Spleen (tissue), 11 donors: ENCODE results near the gene CLASP1. TPM values are rescaled to one million over a fixed set of nuclear protein-coding genes. Genes with fewer than 3 reads are reported as not detected.
"Not testable (repeated sequence)": the region's sequence is repeated elsewhere in the genome, so short reads cannot be mapped to it uniquely, and the experiment has no call there.

ENCODE experiments used
- DNase-seq: peaks from one replicate; pipeline ENCODE4 v3.0.0-alpha.2; 2020
- H3K27ac ChIP-seq, 8 donors: fragments of 200-600 bp; sonication (generic) in 7 of 8; 1 replicate in 4 of 8; 2 replicates in 4 of 8; pipeline versions ENCODE4 v1.5.0 to v1.8.0; 2016 to 2021; ENCODE audit warnings: inconsistent platforms in 4 of 8, mild to moderate bottlenecking in 4 of 8, moderate library complexity in 1 of 8
- H3K27me3 ChIP-seq, 7 donors: fragments of 200-600 bp; sonication (generic) in 6 of 7; replicated peaks in 1 of 7; 1 replicate in 4 of 7; 2 replicates in 3 of 7; pipeline versions ENCODE4 v1.5.0 to v1.8.0; 2016 to 2021; ENCODE audit warnings: inconsistent platforms in 3 of 7, mild to moderate bottlenecking in 1 of 7
- H3K36me3 ChIP-seq, 6 donors: fragments of 200-600 bp; sonication (generic) in 5 of 6; 1 replicate in 4 of 6; 2 replicates in 2 of 6; pipeline versions ENCODE4 v1.5.0 to v1.8.0; 2016 to 2021; ENCODE audit warnings: inconsistent platforms in 2 of 6
- H3K4me1 ChIP-seq, 6 donors: fragments of 200-600 bp; sonication (generic) in 5 of 6; 1 replicate in 3 of 6; 2 replicates in 3 of 6; pipeline versions ENCODE4 v1.5.0 to v1.8.0; 2016 to 2021; ENCODE audit warnings: inconsistent platforms in 3 of 6
- H3K4me3 ChIP-seq, 8 donors: fragments of 200-600 bp; sonication (generic) in 7 of 8; 1 replicate in 4 of 8; 2 replicates in 4 of 8; pipeline versions ENCODE4 v1.5.0 to v1.8.0; 2016 to 2021; ENCODE audit warnings: inconsistent platforms in 4 of 8, mild to moderate bottlenecking in 4 of 8, moderate library complexity in 2 of 8
- H3K9me3 ChIP-seq, 8 donors: fragments of 200-600 bp; sonication (generic) in 7 of 8; 1 replicate in 4 of 8; 2 replicates in 4 of 8; pipeline versions ENCODE4 v1.5.0 to v1.8.0; 2016 to 2021; ENCODE audit warnings: inconsistent platforms in 4 of 8
- CTCF ChIP-seq, 11 experiments: fragments of 200-600 bp in 7 of 11; fragments of 450-650 bp in 4 of 11; sonication (generic) in 4 of 11; IDR thresholded peaks in 8 of 11; conservative IDR thresholded peaks in 3 of 11; 1 replicate in 7 of 11; 2 replicates in 4 of 11; pipeline versions ENCODE4 v1.4.0 to v1.8.0; 2016 to 2021; ENCODE audit warnings: antibody characterized with exemption in 11 of 11, inconsistent platforms in 4 of 11, mild to moderate bottlenecking in 1 of 11
- POLR2A ChIP-seq, 3 donors: fragments of 450-650 bp; IDR thresholded peaks; one replicate each; pipeline ENCODE4 v1.5.1; 2017; ENCODE audit warnings: antibody characterized with exemption in 3 of 3, mild to moderate bottlenecking in 1 of 3
- POLR2AphosphoS5 ChIP-seq, 3 donors: sonication (generic); formaldehyde crosslinking; IDR thresholded peaks; one replicate each; pipeline ENCODE4 v1.5.1; 2017; ENCODE audit warnings: antibody characterized with exemption in 3 of 3
- WGBS, 5 donors: extraction: QIAGEN DNeasy Blood & Tissue Kit in 3 of 5; methylation state at CpG; one replicate each; pipeline versions ENCODE4 v1.1.5 to v1.1.7; 2013 to 2018; 5-methylcytosine and 5-hydroxymethylcytosine counted together
- intact Hi-C: fragments of 100-400 bp; cut with DNase I; formaldehyde crosslinking; loops from one replicate; pipeline ENCODE4 v1.15.0; 2023; ENCODE audit warnings: low total_unique reads
- polyA plus RNA-seq, 3 donors: library from polyadenylated mRNA; stranded (reverse); fragments of 200-250 nt; gene quantifications; one replicate each; pipeline ENCODE4 v1.2.1, GENCODE V29; 2013
- total RNA-seq, 7 donors: library from RNA; depleted of rRNA in 3 of 7; stranded (reverse); fragments of >200 nt in 3 of 7; fragmentation: NEBNext Ultra II Directional in 4 of 7; extraction: Animal tissue kit (Norgen Biotek cat#: 25700) in 4 of 7; gene quantifications; one replicate each; pipeline versions ENCODE4 v1.1.0 to v1.2.1, GENCODE V29; 2016 to 2021
- donor health status: healthy with polysubstance abuse.
- donor health status: DM: no; HTN: no; CAD: no; lungs with moderate emphysema.
- donor health status: DM: no; HTN: no; CAD: no.
- donor health status: Bipolar disorder and iron deficiency.
- donor health status: healthy.
- donor health status: DM: no; HTN: no; CAD: no.
- donor health status: DM: yes; HTN: yes; CAD: no.

The CLASP1 gene
- total and polyA plus RNA-seq, 10 donors, result 4.0 to 103 (median 71.7) TPM

GRCh38 chr2:121334581-121335293 lies 314.5 kb downstream of the CLASP1 start:
- DNase-seq, result peak; percentile 65
- Histone ChIP-seq H3K4me3 (no peak overlapping the region), H3K27ac (no peak overlapping the region), H3K4me1 (no peaks in the 10 kb centered on the region), H3K27me3 (no peaks in the 10 kb centered on the region), H3K36me3 (peaks cover 0 to 31% (median 14%) of the 10 kb centered on the region in 6 donors), H3K9me3 (no peaks in the 10 kb centered on the region)
- WGBS, 5 donors, result 84 to 92% (median 89%) methylated on average over 14 of the region's 14 CpGs
- intact Hi-C loops, result no loop called here
- TF ChIP-seq POLR2AphosphoS5 (IDR thresholded peaks at IDR 0.05), result peak in 2 of 3 donors; percentile 14 to 16
- TF ChIP-seq CTCF (IDR thresholded peaks at IDR 0.05 in 8 of 11, conservative IDR thresholded peaks at IDR 0.05 in 3 of 11), result no peak

DNA sequence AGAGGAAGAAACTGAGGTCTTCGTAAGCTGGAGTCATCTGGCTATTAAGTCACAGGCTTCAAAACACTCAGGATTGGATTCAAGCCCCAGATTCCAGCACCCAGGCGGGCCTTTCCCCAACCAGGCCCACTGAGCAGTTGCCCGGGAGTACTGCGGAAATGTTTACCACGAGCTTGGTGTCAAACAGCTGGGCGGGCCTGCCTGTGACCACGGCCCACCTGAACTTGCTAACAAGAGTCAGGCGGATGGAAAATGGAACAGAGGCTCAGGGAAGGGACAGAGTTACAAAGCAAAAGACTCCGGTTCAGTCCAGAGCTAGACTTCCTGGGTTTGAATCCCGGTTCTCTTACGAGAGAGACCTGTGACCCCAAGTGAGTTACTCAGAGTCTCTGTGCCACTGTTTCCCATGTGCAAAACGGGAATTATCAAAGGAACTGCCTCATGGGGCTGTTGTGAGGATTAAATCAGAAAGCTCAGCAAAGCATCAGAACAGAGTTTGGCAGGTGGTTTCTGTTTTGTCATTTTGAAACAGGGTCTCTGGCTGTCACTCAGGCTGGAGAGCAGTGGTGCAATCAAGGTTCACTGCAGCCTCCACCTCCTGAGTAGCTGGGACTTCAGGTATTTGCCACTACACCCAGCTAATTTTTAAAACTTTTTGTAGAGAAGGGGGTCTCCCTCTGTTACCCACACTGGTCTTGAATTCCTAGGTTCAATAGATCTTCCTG lies 315.3 kb downstream of the CLASP1 start:
- WGBS, 5 donors, result 67 to 80% (median 70%) methylated on average over 12 of the region's 12 CpGs
- intact Hi-C loops, result no loop called here
- DNase-seq, result peak; percentile 53
- Histone ChIP-seq H3K4me3 (no peak overlapping the region), H3K36me3 (peaks cover 0 to 24% (median 9%) of the 10 kb centered on the region in 6 donors), H3K27me3 (peaks cover 0 to 6% (median 0%) of the 10 kb centered on the region in 7 donors), H3K9me3 (no peaks in the 10 kb centered on the region), H3K4me1 (no peaks in the 10 kb centered on the region), H3K27ac (no peak overlapping the region)
- TF ChIP-seq CTCF (IDR thresholded peaks at IDR 0.05 in 8 of 11, conservative IDR thresholded peaks at IDR 0.05 in 3 of 11), result no peak
- TF ChIP-seq POLR2A (IDR thresholded peaks at IDR 0.05), result no peak
- TF ChIP-seq POLR2AphosphoS5 (IDR thresholded peaks at IDR 0.05), result no peak

DNA sequence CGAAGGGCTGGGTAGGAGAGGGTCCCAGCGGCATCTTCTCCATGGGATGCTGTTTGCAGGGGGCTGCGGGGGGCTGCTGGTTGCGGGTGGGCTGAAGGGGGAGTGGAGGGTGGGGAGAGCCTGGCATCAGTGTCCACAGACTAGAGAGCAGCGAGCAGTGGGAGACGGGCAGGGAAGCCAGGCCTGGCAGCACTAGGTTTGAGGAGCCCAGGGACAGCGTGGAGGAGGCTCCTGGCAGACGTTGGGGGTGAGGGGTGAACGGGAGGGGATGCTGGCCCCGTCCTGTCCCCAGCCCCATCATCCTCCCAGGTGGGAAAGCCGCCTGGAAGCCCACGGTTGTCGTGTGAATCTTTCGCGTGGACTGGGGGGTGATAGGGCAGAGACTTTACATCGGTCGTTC lies 316.0 kb downstream of the CLASP1 start:
- 87 to 92% (median 89%) methylated on average over 16 to 17 of the region's 17 CpGs for WGBS, 5 donors
- H3K4me1 ChIP-seq, result no peaks in the 10 kb centered on the region
- H3K9me3 ChIP-seq, result no peaks in the 10 kb centered on the region
- H3K27me3 ChIP-seq, result peaks cover 0 to 6% (median 0%) of the 10 kb centered on the region in 7 donors
- TF ChIP-seq POLR2AphosphoS5 (IDR thresholded peaks at IDR 0.05) (no peak), CTCF (IDR thresholded peaks at IDR 0.05 in 8 of 11, conservative IDR thresholded peaks at IDR 0.05 in 3 of 11) (no peak), POLR2A (IDR thresholded peaks at IDR 0.05) (no peak)
- H3K36me3 ChIP-seq, result peaks cover 0 to 16% (median 3%) of the 10 kb centered on the region in 6 donors
- intact Hi-C loops, result no loop called here
- H3K4me3 ChIP-seq, result no peak overlapping the region
- DNase-seq, result peak; percentile 61
- no peak overlapping the region for H3K27ac ChIP-seq

DNA sequence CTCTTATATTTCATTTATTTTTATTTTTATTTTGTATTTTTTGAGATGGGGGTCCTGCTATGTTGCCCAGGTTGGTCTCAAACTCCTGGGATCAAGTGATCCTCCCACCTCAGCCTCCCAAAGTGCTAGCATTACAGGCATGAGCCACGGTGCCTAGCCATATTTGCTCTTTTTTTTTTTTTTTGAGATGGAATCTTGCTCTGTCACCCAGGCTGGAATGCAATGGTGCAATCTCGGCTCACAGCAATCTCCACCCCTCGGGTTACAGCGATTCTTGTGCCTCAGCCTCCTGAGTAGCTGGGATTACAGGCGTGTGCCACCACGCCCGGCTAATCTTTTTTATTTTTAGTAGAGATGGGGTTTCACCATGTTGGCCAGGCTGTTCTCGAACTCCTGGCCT lies 317.9 kb downstream of the CLASP1 start:
- H3K36me3 ChIP-seq, H3K27ac ChIP-seq, H3K4me1 ChIP-seq, H3K4me3 ChIP-seq, DNase-seq, intact Hi-C loops, H3K27me3 ChIP-seq, H3K9me3 ChIP-seq: not testable (repeated sequence)
- WGBS, 5 donors, result 89 to 93% (median 91%) methylated on average over 8 of the region's 8 CpGs
